ENCODE results near the gene ZGPAT.

The ZGPAT gene

DNA sequence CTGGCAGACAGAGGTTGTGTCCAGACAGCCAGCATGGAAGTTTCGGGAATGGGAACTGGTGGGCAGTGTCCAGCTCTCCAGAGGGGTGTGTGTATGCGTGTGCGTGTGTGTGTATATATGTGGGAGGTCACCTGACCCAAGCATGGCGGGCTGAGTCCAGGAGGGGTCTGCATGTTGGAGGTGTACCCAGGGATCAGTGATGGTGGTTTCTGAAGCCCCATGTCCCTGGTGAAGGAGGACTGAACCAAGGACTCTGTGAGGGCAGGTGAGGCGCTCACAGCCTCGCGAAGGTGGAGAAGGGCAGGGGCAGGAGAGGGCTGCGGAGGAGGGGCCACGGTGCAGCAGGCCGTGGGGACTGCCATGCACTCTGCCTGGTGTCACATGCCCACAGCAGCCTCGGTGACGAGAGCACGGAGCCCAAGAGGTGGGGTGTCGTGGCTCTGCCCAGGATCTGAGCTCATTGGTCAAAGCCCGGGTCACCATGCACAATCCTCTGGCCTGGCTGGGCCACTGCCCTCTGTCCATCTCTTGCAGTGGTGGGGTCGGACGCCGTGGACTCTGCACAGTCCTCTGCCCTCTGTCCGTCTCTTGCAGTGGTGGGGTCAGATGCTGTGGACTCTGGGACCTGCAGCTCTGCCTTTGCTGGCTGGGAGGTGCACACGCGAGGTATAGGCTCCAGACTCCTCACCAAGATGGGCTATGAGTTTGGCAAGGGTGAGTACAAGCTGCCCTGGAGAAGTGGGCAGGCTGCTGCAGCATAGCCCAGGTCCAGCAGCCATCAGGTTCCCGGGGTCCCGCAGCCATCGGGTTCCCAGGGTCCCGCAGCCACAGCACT is 26.5 kb downstream of the ZGPAT start:
- no peak for DNase-seq

DNA sequence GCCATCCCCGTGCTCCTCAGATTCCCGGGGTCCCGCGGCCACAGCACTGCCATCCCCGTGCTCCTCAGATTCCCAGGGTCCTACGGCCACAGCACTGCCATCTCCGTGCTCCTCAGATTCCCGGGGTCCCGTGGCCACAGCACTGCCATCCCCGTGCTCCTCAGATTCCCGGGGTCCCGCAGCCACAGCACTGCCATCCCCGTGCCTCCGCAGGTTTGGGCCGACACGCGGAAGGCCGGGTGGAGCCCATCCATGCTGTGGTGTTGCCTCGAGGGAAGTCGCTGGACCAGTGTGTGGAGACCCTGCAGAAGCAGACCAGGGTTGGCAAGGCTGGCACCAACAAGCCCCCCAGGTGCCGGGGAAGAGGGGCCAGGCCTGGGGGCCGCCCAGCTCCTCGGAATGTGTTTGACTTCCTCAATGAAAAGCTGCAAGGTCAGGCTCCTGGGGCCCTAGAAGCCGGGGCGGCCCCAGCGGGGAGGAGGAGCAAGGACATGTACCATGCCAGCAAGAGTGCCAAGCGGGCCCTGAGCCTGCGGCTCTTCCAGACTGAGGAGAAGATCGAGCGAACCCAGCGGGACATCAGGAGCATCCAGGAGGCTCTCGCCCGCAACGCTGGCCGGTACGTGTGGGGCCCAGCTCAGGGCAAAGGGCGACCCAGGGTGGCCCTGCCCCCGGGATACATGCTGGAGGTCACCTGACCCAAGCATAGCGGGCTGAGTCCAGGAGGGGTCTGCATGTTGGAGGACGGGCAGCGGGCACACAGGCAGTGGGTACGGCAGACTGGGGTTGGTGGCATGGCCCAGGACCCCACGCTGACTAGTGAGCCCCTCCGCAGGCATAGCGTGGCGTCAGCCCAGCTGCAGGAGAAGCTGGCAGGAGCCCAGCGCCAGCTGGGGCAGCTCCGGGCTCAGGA is 27.4 kb downstream of the ZGPAT start:
- no peak for DNase-seq

DNA sequence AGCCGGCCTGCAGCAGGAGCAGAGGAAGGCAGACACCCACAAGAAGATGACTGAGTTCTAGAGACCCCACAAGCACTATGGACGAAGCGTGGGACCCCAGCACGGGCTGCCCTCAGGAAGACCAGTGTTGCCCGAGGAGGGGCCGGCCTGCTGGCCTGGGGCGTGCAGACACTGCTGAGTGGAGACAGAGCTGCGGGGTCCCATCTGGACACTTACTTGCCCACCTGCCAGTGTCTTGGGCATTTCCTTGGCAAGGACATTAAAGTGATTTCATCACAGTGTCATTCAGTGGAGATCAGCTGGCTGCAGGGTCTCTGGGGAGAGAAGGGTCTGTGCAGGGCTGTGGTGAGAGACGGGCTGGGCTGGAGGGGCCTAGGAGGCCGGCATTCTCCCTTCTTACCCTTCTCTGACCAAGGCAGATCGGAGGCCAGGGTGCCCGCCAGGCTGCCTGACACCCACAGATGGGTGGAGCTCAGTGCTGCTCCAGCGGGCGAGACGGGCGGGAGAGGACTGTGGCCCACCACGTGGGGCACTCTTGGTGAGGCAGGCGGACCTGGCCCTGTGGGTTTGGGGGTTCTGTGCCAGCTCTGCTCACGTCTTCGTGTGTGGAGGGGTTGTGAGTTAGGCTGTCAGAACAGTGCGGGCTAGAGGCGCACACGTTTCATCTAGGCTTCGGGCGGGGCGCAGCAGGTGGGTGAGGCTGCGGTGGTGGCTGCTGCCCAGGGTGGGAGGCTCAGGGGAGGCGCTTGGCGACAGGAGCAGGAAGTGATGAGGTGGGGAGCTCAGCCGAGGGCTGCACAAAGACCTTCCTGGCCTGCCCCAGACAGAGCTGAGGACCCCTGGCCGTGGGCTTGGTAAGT is 28.2 kb downstream of the ZGPAT start, which contains the start of gene LIME1:
TSS of gene LIME1 (plus strand) at position 806 of the 860 bp plus-strand sequence. CDS start 886 bp downstream, outside the sequence.
- DNase-seq: no peak

DNA sequence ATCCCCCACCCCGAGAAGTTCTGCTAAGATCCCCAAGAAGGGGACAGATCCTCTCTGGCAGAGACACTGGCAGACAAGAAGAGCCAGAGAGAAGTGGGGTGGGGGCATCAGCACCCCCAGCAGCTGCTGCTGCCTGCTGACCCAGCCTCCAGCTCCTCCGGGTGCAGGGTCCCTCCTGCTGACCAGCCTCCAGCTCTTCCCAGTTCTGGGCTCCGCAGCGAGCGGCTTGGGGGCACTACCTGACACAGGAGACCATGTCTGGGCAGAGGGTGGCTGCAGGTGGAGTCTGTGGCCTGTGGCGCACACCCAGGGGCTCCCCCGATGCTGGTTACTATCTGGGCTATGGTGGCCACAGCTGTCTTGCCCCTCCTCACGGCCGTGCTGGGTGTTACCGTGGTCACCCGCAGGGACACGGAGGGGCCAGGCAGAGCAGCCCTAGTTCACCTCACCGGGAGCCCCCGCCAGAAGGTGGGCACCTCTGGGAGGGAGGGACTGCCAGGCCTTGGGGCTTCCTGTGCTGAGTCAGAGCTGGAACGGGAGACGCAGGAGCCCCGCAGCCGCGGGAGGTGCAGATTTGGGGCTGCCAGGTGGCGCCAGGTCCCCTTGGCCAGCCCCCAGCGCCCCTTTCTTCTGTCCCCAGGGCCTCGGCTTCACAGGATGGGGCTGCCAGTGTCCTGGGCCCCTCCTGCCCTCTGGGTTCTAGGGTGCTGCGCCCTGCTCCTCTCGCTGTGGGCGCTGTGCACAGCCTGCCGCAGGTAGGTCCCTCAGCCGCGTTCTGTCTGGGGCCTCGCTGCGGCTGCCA is 29.3 kb downstream of the ZGPAT start:
- DNase-seq: no peak

DNA sequence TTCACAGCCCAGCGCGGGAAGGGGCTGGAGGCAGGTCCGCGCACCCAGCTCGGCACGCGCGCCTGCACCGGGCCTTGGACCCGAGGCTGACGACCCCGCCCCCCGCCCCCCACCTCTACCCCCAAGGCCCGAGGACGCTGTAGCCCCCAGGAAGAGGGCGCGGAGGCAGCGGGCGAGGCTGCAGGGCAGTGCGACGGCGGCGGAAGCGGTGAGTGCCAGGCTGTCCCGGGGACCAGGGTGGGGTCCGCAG is 29.8 kb downstream of the ZGPAT start:
- no peak for DNase-seq

DNA sequence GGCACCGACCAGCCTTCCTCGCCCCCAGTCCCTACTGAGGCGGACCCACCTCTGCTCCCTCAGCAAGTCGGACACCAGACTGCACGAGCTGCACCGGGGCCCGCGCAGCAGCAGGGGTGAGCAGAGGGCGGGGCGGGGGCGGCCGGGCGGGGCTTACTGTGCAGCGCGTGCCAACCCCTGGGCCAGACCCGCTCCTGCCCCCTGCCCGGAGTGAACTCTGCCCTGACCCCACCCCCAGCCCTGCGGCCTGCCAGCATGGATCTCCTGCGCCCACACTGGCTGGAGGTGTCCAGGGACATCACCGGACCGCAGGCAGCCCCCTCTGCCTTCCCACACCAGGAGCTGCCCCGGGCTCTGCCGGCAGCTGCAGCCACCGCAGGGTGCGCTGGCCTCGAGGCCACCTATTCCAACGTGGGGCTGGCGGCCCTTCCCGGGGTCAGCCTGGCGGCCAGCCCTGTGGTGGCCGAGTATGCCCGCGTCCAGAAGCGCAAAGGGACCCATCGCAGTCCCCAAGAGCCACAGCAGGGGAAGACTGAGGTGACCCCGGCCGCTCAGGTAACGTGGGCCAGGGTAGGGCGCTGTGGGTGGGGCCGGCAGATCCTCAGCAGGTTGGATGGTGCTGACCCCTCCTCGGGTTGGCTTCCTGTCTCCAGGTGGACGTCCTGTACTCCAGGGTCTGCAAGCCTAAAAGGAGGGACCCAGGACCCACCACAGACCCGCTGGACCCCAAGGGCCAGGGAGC is 30.3 kb downstream of the ZGPAT start:
- DNase-seq: no peak

DNA sequence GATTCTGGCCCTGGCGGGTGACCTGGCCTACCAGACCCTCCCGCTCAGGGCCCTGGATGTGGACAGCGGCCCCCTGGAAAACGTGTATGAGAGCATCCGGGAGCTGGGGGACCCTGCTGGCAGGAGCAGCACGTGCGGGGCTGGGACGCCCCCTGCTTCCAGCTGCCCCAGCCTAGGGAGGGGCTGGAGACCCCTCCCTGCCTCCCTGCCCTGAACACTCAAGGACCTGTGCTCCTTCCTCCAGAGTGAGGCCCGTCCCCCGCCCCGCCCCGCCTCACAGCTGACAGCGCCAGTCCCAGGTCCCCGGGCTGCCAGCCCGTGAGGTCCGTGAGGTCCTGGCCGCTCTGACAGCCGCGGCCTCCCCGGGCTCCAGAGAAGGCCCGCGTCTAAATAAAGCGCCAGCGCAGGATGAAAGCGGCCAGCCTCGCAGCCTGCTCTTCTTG is 30.9 kb downstream of the ZGPAT start:
- DNase-seq: no peak

DNA sequence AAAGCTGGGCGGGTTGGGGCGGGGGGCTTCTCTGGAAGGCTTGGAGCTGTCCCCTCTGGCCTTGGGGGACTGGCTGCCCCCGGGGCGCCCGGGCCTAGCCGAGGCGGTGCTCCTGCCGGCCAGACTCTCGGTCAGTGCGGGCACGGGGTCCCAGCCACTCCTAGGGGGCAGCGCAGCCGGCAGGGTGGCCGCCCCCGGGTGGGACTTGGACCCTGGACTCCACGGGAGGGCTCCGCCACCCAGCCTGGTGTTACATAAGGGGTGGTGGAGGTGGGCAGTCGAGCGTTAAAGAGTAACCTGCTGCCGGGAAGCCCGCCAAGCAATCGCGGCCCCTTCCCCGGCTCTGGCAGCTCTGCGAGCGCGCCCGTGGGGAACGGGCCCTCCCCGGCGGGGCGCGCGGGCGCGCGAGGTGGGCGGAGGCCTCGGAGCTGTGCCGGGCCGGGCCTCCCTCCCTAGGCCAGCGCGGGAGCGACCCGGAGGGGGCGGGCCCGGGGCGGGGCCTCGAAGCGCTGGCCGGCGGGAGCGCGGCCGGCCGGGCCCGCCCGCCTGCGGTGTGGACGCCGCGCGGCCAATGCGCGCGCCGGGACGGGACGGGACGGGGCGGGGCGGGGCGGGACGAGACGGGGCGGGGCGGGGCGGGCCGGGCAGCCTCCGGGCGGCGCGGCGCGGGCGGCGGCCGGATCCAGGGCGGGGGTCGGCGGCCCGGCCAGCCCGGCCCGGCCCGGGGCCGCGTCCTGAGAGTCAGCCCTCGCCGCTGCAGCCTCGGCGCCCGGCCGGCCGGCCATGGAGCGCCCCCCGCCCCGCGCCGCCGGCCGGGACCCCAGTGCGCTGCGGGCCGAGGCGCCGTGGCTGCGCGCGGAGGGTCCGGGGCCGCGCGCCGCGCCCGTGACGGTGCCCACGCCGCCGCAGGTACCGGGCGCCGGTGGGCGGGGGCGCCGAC is 31.6 kb downstream of the ZGPAT start, which contains the start of gene SLC2A4RG:
TSS of gene SLC2A4RG (plus strand) at position 647 of the 940 bp plus-strand sequence. CDS start at position 784, 137 bp downstream.
- peak; percentile 41 for DNase-seq

DNA sequence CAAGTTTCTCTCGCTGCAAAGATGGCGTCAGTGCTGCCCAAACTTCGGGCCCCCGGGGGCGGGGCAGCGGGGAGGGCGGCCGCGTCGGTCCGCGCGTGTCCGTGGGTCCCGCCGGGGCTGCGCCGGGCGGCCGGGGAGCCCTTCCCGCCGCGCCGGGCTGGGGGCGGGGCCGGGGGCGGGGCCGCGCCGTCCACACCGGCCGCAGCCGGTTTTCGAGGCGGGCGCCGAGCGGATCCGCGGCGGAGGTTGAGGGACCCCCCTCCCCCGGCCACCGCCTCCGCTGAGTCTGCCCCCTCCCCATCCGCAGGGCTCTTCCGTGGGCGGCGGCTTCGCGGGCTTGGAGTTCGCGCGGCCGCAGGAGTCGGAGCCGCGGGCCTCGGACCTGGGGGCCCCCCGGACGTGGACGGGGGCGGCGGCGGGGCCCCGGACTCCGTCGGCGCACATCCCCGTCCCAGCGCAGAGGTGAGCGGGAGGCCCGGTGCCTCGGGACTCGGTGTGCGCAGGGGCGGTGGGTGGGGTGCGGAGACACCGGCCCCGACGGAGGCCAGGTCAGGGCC is 32.3 kb downstream of the ZGPAT start:
- DNase-seq: no peak

DNA sequence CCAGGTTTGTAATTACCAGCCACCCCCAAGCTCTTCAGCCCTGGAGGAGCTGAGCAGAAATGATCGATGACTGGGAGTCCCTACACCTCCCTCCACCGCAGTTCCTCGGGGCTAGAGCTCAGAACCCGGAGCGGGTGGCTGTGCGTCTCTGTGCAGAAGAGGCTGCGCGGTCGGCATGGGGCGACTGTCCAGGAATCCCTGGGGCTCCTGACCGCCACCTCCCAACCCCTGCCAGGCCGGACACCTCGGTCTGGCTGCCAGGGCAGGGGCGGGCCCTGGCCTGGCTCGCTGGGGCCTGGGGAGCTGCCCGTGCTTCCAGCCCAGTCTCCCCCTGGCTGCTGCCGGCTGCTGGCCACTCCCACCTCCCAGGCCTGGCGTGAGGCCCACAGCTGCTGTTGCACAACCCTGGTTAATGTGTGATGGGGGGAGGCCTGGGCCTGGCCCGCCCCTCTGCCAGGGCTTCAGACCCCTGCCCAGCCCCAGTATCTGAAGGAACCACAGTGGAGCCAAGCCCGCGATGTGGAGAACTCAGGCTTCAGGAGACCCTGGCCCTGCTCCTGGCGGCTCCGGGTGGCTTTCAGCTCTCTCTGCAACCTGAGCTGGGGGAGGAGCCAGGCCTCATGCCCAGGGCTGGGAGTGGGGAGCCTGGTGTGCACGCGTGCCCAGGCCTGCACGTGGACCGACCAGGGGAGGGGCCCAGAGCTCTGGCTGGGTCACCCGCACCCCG is 33.0 kb downstream of the ZGPAT start:
- DNase-seq: peak; percentile 54

DNA sequence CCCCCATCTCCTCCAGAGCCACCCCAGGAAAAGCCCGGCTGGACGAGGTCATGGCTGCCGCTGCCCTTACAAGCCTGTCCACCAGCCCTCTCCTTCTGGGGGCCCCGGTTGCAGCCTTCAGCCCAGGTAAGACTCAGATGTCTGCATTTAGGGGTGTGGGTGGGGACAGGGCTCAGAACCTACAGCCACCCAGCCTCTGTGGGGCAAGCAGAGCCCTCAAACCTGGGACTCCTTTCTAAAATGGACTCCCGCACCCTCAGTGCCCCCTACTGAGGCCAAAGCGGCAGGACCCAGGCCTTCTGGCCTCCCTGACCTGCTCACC is 33.5 kb downstream of the ZGPAT start:
- DNase-seq: no peak

DNA sequence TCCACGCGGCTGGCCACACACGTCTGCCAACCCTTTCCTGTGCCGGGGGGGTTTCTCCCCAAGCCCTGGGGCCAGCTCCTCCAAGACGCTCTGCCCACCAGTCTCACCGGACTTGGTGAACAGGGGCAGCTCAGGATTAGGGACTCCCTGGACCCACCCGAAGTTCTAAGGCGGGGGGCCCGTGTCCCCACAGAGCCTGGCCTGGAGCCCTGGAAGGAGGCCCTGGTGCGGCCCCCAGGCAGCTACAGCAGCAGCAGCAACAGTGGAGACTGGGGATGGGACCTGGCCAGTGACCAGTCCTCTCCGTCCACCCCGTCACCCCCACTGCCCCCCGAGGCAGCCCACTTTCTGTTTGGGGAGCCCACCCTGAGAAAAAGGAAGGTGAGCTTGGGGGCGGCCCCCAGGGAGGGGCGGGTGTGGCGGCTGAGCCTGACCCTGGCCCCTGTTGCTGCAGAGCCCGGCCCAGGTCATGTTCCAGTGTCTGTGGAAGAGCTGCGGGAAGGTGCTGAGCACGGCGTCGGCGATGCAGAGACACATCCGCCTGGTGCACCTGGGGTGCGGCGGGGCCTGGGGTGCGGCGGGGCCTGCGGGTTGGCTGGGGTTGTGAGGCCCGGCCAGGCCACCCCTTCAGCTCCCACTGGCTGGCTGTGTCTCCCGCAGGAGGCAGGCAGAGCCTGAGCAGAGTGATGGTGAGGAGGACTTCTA is 34.0 kb downstream of the ZGPAT start:
- DNase-seq: no peak

DNA sequence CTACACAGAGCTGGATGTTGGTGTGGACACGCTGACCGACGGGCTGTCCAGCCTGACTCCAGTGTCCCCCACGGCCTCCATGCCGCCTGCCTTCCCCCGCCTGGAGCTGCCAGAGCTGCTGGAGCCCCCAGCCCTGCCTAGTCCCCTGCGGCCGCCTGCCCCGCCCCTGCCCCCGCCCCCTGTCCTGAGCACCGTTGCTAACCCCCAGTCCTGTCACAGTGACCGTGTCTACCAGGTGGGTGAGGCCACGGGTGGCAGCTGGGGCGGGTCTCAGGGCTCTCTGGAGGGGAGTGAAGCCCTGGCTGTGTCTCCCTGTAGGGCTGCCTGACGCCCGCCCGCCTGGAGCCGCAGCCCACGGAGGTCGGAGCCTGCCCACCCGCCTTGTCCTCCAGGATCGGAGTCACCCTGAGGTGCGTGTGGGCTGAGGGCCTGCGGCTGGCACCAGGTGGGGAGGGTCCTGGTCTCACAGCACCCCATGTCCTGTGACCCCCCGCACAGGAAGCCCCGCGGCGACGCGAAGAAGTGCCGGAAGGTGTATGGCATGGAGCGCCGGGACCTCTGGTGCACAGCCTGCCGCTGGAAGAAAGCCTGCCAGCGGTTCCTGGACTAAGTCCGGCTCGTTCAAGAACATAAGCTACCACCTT is 34.7 kb downstream of the ZGPAT start:
- DNase-seq: no peak

DNA sequence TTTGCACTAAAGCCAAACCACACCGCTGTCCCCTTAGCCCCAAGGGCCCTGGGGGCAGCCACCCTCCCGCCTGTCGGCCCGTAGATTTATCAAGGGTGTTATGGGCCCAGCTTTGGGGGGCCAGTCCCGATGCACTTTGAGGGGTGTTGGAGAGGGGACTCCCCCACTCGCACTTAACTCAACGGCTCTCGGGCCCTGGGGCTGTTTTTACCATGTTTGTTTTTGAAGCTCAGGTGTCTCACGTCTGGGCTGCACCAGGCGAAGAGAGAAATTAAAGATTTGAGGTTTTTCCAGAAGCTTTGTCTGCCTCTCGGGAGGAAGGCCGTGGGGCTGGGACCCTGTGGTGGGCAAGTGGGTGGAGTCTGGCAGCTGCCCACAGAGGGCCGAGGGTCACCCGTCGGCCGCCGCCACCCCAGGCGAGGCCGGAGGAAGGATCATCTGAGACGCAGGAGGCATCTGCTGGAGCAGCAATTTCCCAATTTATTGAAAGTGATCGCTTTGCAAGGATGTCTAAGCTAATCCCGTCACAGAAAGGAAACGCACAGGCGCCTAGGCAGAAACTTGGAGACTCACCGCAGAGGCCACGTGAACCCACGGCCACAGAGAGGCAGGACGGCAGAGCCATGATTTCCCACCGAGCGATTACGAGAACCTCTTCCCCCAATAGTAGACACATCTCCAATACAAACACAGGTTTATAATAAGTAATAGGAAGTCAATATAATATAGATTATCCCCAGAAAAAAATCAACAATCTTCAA is 35.6 kb downstream of the ZGPAT start:
- no peak for DNase-seq

DNA sequence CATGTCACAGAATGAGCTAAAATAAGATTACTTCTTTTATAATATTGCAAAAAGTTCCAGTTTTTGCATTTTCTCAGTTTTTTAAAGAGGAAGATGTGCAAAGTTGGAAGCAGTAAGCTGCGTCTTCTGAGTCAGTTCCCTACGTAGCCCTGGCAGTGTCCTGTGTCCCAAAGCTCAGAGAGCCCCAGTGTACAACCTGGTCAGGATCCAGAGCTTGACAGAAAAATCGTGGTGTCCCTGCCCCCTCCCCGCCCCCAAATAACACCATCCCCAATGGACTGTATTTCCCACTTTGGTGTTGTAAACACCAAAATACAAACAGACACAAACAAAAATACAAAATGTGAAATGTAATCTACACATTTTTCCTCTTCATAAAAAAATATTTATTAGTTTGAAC is 36.3 kb downstream of the ZGPAT start:
- no peak for DNase-seq

DNA sequence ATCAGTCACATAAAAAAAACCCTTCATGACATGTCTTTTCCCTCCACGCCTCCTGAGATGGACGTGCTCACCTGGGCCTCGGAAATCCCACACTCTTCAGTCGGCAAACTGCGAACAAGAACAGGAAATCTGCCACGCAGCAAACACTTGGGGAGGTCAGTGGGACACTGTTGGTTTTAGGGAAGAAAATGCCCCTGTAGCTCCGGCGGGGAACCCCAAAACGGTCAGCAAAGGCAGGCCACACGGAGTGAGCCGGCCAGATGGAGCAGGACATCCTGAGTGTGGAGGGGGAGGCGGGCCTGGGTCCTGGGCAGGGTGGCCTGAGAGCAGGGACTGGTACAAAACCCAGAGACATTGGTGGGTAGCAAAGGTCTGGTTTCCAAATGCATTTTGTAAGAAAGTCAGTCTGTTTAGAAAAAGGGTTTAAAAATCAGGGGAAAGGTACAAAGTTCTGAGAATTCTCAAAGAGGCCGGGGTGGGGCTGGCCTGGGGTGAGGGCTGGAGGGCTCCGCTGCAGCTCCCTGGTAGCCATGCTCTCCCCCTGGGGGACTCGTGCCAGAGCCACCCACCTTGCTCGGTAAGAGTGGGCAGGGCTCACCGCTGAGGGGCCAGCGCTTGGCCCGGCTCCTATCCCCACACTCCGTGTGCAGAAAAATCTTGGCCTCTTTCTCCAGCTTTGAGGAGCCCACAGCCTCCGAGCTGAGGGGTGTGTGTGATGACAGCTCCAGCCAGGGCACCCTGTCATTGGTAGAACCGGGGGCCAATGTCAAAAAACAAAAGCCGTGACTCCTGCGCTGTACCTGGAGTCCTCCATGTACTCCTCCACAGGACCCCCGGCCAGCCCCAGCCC is 37.0 kb downstream of the ZGPAT start:
- DNase-seq: no peak

Data from amniotic stem cell (primary cell).